ENCODE results near the gene H6PD. TPM values are rescaled to one million over a fixed set of nuclear protein-coding genes. Genes with fewer than 3 reads are reported as not detected.

H6PD gene
- total and polyA plus RNA-seq, 9 of the 15 experiments (the other 6 are each of a cell fraction or from before 2014, with no cell fraction given), result 0.04 to 2.5 (median 0.95) TPM

GRCh38 chr1:9260059-9260766, 25.6 kb downstream of the H6PD start (continued):
- peak; percentile 14; the same call in 1 of the 2 replicates for TF ChIP-seq ZNF740 (CRISPR knock-in tag; IDR thresholded peaks at IDR 0.05)
- no peak for TF ChIP-seq ZNF740 (tag; IDR thresholded peaks at IDR 0.05)

- in situ Hi-C loops (cut with MboI), result no loop called here
- 17% methylated on average over 8 of the region's 8 CpGs for WGBS (ENCODE audit: insufficient coverage, low coverage, missing lambda C conversion rate)
- BruUV-seq (replicated peaks), result no TSS peak
These were observed 26.9 kb downstream of the H6PD start for GRCh38 chr1:9261496-9261895.

More at GRCh38 chr1:9261496-9261895, 26.9 kb downstream of the H6PD start:
- Histone ChIP-seq H3K27ac (ENCODE audit: extremely low read depth, low read depth, low read length) (no peak overlapping the region), H4K20me1 (replicated peaks; ENCODE audit: control insufficient read depth, insufficient read depth, low read length) (peaks cover 11% of the 10 kb centered on the region), H3K9ac (ENCODE audit: insufficient read depth in 1 of 2, low read depth in 2 of 2, low read length in 2 of 2) (no peak overlapping the region), H3K9me3 (replicated peaks; ENCODE audit: control insufficient read depth, insufficient read depth, low read depth, low read length) (peaks cover 23% of the 10 kb centered on the region), H3K4me1 (replicated peaks in 1 of 2; ENCODE audit: control insufficient read depth in 2 of 2, insufficient read depth in 2 of 2, low read length in 2 of 2) (peaks cover 0 to 12% of the 10 kb centered on the region in 2 experiments; a peak in 2 of 5 replicates), H3K27me3 (ENCODE audit: control insufficient read depth in 2 of 2, insufficient read depth in 2 of 2, low read length in 2 of 2) (peaks cover 22 to 52% of the 10 kb centered on the region in 2 experiments), H3K4me2 (ENCODE audit: insufficient read depth, low read length) (no peak overlapping the region), H3K4me3 (no peak overlapping the region), H2AFZ (ENCODE audit: low read depth, low read length) (no peak overlapping the region), H3K36me3 (ENCODE audit: control insufficient read depth, insufficient read depth, low read length) (no peaks in the 10 kb centered on the region), H3K9me1 (ENCODE audit: control insufficient read depth, insufficient read depth, low read length) (no peaks in the 10 kb centered on the region), H3K79me2 (ENCODE audit: control insufficient read depth, insufficient read depth, low read length) (no peaks in the 10 kb centered on the region)
- FAIRE-seq (no peak), DNase-seq (ENCODE audit: extremely low read depth in 1 of 4, low spot score in 3 of 4) (no peak), ATAC-seq (no peak)
- TF ChIP-seq CHD1 (IDR thresholded peaks at IDR 0.05; ENCODE audit: low read length) (no peak), CREBBP (IDR thresholded peaks at IDR 0.05; ENCODE audit: low read depth, low read length) (no peak), ATF7 (IDR thresholded peaks at IDR 0.05) (no peak), CEBPB (tag; IDR thresholded peaks at IDR 0.05) (no peak), ZNF740 (CRISPR knock-in tag; IDR thresholded peaks at IDR 0.05) (no peak), ZNF740 (tag; IDR thresholded peaks at IDR 0.05) (no peak), POLR3G (IDR thresholded peaks at IDR 0.05; ENCODE audit: extremely low read depth, insufficient read length, insufficient replicate concordance) (no peak)
- TF ChIP-seq, protein P1, sequence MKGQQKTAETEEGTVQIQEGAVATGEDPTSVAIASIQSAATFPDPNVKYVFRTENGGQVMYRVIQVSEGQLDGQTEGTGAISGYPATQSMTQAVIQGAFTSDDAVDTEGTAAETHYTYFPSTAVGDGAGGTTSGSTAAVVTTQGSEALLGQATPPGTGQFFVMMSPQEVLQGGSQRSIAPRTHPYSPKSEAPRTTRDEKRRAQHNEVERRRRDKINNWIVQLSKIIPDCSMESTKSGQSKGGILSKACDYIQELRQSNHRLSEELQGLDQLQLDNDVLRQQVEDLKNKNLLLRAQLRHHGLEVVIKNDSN (CRISPR knock-in tag; IDR thresholded peaks at IDR 0.05), result no peak
- intact Hi-C loops (cut with micrococcal nuclease), result no loop called here
- POLR2A ChIA-PET, result no interaction called here
- CTCF ChIA-PET (ENCODE audit: low intra/inter-chr PET ratio), result no interaction called here
